HepG2 (cell line): ENCODE data around the gene LRP1-AS. TPM values are rescaled to one million over a fixed set of nuclear protein-coding genes. Genes with fewer than 3 reads are reported as not detected.

Experiments used
- CCAR2 ChIP-seq: fragments of 200-400 bp; formaldehyde crosslinking; optimal IDR thresholded peaks from 2 replicates; pipeline ENCODE3; 2018; ENCODE audit warnings: low read depth, mild to moderate bottlenecking, low read length, moderate library complexity
- DPF2 ChIP-seq: sonication (generic); formaldehyde crosslinking; IDR thresholded peaks from 2 replicates; pipeline ENCODE4 v1.4.0; 2020; ENCODE audit warnings: mild to moderate bottlenecking, low read depth, missing genetic modification reagents, borderline replicate concordance
- HMGXB4 ChIP-seq, 2 experiments: sonication (generic) in 1 of 2; formaldehyde crosslinking in 1 of 2; IDR thresholded peaks; 2 replicates each; pipeline versions ENCODE4 v1.4.0 to v1.6.1; 2018 to 2020; ENCODE audit warnings: missing genetic modification reagents in 2 of 2, borderline replicate concordance in 1 of 2, low read depth in 1 of 2, mild to moderate bottlenecking in 1 of 2, missing biosample characterization in 1 of 2
- IRF9 ChIP-seq: sonication (generic); formaldehyde crosslinking; IDR thresholded peaks from 2 replicates; pipeline ENCODE4 v1.8.0; 2022; ENCODE audit warnings: missing genetic modification reagents, mild to moderate bottlenecking, borderline replicate concordance
- KAT8 ChIP-seq: IDR thresholded peaks from 2 replicates; pipeline ENCODE4 v1.6.1; 2016; ENCODE audit warnings: missing genetic modification reagents, missing compliant biosample characterization
- KLF9 ChIP-seq: IDR thresholded peaks from 2 replicates; pipeline ENCODE4 v1.6.1; 2016; ENCODE audit warnings: low read depth
- TBP ChIP-seq: sonication (generic); formaldehyde crosslinking; IDR thresholded peaks from 2 replicates; pipeline ENCODE4 v1.5.0; 2020; ENCODE audit warnings: missing genetic modification reagents
- ZNF12 ChIP-seq: sonication (generic); formaldehyde crosslinking; IDR thresholded peaks from 2 replicates; pipeline ENCODE4 v1.5.0; 2020; ENCODE audit warnings: missing genetic modification reagents
- ZNF280D ChIP-seq: sonication (generic); formaldehyde crosslinking; IDR thresholded peaks from 2 replicates; pipeline ENCODE4 v1.5.1; 2020; ENCODE audit warnings: mild to moderate bottlenecking, missing genetic modification reagents
- ZNF496 ChIP-seq: sonication (generic); formaldehyde crosslinking; IDR thresholded peaks from 2 replicates; pipeline ENCODE4 v1.8.1; 2023; ENCODE audit warnings: mild to moderate bottlenecking, moderate library complexity, missing genetic modification reagents; ENCODE audit not compliant: insufficient replicate concordance
- ZNF607 ChIP-seq: sonication (generic); formaldehyde crosslinking; IDR thresholded peaks from 2 replicates; pipeline ENCODE4 v1.5.1; 2020; ENCODE audit warnings: missing genetic modification reagents, mild to moderate bottlenecking, borderline replicate concordance
- ZSCAN20 ChIP-seq: sonication (generic); formaldehyde crosslinking; IDR thresholded peaks from 2 replicates; pipeline ENCODE4 v1.4.0; 2020; ENCODE audit warnings: missing genetic modification reagents, mild to moderate bottlenecking, borderline replicate concordance
- ZSCAN5A ChIP-seq: sonication (generic); formaldehyde crosslinking; IDR thresholded peaks from 2 replicates; pipeline ENCODE4 v1.8.0; 2022; ENCODE audit warnings: mild to moderate bottlenecking, missing genetic modification reagents, borderline replicate concordance
- polyA plus RNA-seq, 8 experiments: library from polyadenylated mRNA; depleted of rRNA in 3 of 8; stranded (reverse) in 7 of 8; unstranded in 1 of 8; fragments of >200 nt; fragmentation: Illumina TruSeq in 4 of 8; extraction: Trizol in 4 of 8; gene quantifications; 2 replicates each; pipeline versions ENCODE4 v1.2.1 to v1.2.3, GENCODE V29; 2011 to 2016; ENCODE audit warnings: low read depth in 4 of 8, missing spikeins in 1 of 8, mixed read lengths in 1 of 8; ENCODE audit not compliant: insufficient read depth in 1 of 8
- total RNA-seq, 5 experiments: library from RNA; depleted of rRNA; stranded (reverse); fragments of >200 nt; fragmentation: Illumina TruSeq; extraction: Trizol; gene quantifications; 2 replicates each; pipeline ENCODE4 v1.2.3, GENCODE V29; 2016; ENCODE audit warnings: low read depth in 1 of 5
- TF ChIP-seq, protein P1 (sequence below): sonication (generic); formaldehyde crosslinking; IDR thresholded peaks from 2 replicates; pipeline ENCODE4 v1.4.0; 2020; ENCODE audit warnings: mild to moderate bottlenecking, missing genetic modification reagents, borderline replicate concordance
- TF ChIP-seq, protein P2 (sequence below): sonication (generic); formaldehyde crosslinking; IDR thresholded peaks from 2 replicates; pipeline ENCODE4 v1.5.0; 2020; ENCODE audit warnings: missing genetic modification reagents, mild to moderate bottlenecking, borderline replicate concordance
- TF ChIP-seq, protein P3 (sequence below): sonication (generic); formaldehyde crosslinking; IDR thresholded peaks from 2 replicates; pipeline ENCODE4 v1.4.0; 2020; ENCODE audit warnings: mild to moderate bottlenecking, missing genetic modification reagents

Gene LRP1-AS
- total and polyA plus RNA-seq, 2 of the 13 experiments (the other 11 are each of a cell fraction or from before 2014, with no cell fraction given), result 0.20 TPM; not detected in 1

DNA sequence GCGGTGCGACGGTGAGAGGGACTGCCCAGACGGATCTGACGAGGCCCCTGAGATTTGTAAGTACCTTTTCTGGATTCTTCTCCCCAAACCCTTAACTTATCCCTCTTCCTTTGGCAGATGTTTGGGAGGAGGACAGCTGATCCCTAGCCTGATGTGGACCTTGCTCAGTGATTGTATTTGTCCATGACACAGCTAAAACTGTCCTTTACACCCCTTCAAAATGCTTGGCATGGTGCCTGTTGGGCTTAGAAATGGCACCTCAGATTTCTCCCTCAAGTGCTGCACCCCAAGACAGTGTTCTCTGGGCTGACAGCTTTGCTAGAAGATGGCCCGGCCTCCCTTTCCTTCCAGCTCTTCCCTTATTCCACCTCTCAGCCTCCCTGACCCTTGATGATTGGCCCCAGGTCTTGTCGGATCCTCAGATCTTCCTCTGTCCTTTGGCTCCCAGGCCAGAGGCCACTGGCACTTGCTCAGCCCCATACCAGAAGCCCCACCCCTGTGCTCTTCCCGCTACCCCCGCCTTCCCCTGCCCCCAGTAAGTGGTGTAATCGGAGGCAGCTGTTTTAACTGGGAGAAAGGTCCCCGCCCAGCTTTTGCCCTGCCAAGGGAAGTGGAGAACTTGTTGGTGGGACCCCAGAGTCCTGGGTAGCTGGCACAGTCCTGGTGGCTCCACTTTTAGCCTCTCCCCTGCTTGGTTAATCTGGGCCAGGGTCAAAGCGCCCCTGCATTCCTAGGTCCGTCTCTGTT is 8.7 kb downstream of the LRP1-AS start (continued):
- TF ChIP-seq, protein P1, sequence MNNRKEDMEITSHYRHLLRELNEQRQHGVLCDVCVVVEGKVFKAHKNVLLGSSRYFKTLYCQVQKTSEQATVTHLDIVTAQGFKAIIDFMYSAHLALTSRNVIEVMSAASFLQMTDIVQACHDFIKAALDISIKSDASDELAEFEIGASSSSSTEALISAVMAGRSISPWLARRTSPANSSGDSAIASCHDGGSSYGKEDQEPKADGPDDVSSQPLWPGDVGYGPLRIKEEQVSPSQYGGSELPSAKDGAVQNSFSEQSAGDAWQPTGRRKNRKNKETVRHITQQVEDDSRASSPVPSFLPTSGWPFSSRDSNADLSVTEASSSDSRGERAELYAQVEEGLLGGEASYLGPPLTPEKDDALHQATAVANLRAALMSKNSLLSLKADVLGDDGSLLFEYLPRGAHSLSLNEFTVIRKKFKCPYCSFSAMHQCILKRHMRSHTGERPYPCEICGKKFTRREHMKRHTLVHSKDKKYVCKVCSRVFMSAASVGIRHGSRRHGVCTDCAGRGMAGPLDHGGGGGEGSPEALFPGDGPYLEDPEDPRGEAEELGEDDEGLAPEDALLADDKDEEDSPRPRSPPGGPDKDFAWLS, result no peak
- TF ChIP-seq ZSCAN5A (CRISPR knock-in tag) (no peak), IRF9 (CRISPR knock-in tag) (no peak), ZNF280D (CRISPR knock-in tag) (no peak), KAT8 (no peak), ZSCAN20 (CRISPR knock-in tag) (no peak), ZNF607 (CRISPR knock-in tag) (no peak), TBP (CRISPR knock-in tag) (no peak), ZNF12 (CRISPR knock-in tag) (no peak; the same call in 1 of the 2 replicates), HMGXB4 (CRISPR knock-in tag; IDR thresholded peaks at IDR 0.05; ENCODE audit: borderline replicate concordance in 1 of 2, low read depth in 1 of 2) (0 out of 4 replicates have a peak, but pooled peaks of 1 of the 2 experiments have one; percentile 12), CCAR2 (no peak), DPF2 (CRISPR knock-in tag) (peak; percentile 61), ZNF496 (no peak), KLF9 (CRISPR knock-in tag) (no peak)
- TF ChIP-seq, protein P2, sequence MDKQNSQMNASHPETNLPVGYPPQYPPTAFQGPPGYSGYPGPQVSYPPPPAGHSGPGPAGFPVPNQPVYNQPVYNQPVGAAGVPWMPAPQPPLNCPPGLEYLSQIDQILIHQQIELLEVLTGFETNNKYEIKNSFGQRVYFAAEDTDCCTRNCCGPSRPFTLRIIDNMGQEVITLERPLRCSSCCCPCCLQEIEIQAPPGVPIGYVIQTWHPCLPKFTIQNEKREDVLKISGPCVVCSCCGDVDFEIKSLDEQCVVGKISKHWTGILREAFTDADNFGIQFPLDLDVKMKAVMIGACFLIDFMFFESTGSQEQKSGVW (CRISPR knock-in tag), result no peak
- TF ChIP-seq, protein P3, sequence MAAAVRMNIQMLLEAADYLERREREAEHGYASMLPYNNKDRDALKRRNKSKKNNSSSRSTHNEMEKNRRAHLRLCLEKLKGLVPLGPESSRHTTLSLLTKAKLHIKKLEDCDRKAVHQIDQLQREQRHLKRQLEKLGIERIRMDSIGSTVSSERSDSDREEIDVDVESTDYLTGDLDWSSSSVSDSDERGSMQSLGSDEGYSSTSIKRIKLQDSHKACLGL, result no peak
